ENCODE data around the gene CUZD1. TPM values are rescaled to one million over a fixed set of nuclear protein-coding genes. Genes with fewer than 3 reads are reported as not detected.
"Not testable (repeated sequence)": the region's sequence is repeated elsewhere in the genome, so short reads cannot be mapped to it uniquely, and the experiment has no call there.

CUZD1 gene
- total RNA-seq, 2 donors from 2014 or later = 0.23 to 0.85 TPM

- H3K27ac ChIP-seq = no peak overlapping the region
- 95% methylated on average over 2 of the region's 2 CpGs for WGBS
- no peaks in the 10 kb centered on the region for H3K9me3 ChIP-seq
- TF ChIP-seq CTCF (IDR thresholded peaks at IDR 0.05) = no peak
- no peak for TF ChIP-seq POLR2AphosphoS5 (IDR thresholded peaks at IDR 0.05)
- no peak for TF ChIP-seq POLR2A (IDR thresholded peaks at IDR 0.05)
- DNase-seq (ENCODE audit: low spot score) = no peak
- no peaks in the 10 kb centered on the region for H3K4me1 ChIP-seq (replicated peaks)
- H3K4me3 ChIP-seq = no peak overlapping the region
- no peaks in the 10 kb centered on the region for H3K27me3 ChIP-seq (replicated peaks; ENCODE audit: insufficient read depth)
- H3K36me3 ChIP-seq = no peaks in the 10 kb centered on the region
- intact Hi-C loops (cut with DNase I) = no loop called here
These were observed 17.8 kb upstream of the CUZD1 start for GRCh38 chr10:122863216-122864193.

GRCh38 chr10:122861711-122862161 lies 16.1 kb upstream of the CUZD1 start:
- H3K27me3 ChIP-seq (replicated peaks; ENCODE audit: insufficient read depth) = no peaks in the 10 kb centered on the region
- no peak overlapping the region for H3K4me3 ChIP-seq
- no peaks in the 10 kb centered on the region for H3K36me3 ChIP-seq
- TF ChIP-seq POLR2A (IDR thresholded peaks at IDR 0.05) (no peak), POLR2AphosphoS5 (IDR thresholded peaks at IDR 0.05) (no peak)
- no peaks in the 10 kb centered on the region for H3K9me3 ChIP-seq
- 63% methylated on average over 1 of the region's 1 CpG for WGBS
- DNase-seq (ENCODE audit: low spot score) = no peak
- H3K27ac ChIP-seq = no peak overlapping the region
- no peaks in the 10 kb centered on the region for H3K4me1 ChIP-seq (replicated peaks)
- intact Hi-C loops (cut with DNase I) = no loop called here

- TF ChIP-seq POLR2A (IDR thresholded peaks at IDR 0.05) (no peak), POLR2AphosphoS5 (IDR thresholded peaks at IDR 0.05) (no peak), CTCF (IDR thresholded peaks at IDR 0.05) (no peak)
- intact Hi-C loops (cut with DNase I) = no loop called here
- no peak for DNase-seq (ENCODE audit: low spot score)
- WGBS = 80% methylated on average over 1 of the region's 1 CpG
- H3K36me3 ChIP-seq = no peaks in the 10 kb centered on the region
- H3K9me3 ChIP-seq = no peaks in the 10 kb centered on the region
- H3K27me3 ChIP-seq (replicated peaks; ENCODE audit: insufficient read depth) = no peaks in the 10 kb centered on the region
- H3K4me3 ChIP-seq = no peak overlapping the region
- H3K27ac ChIP-seq = no peak overlapping the region
- H3K4me1 ChIP-seq (replicated peaks) = no peaks in the 10 kb centered on the region
These were observed 13.9 kb upstream of the CUZD1 start for GRCh38 chr10:122859527-122859926.

- H3K27me3 ChIP-seq (replicated peaks; ENCODE audit: insufficient read depth); H3K36me3 ChIP-seq; H3K4me3 ChIP-seq; intact Hi-C loops (cut with DNase I); DNase-seq (ENCODE audit: low spot score); H3K9me3 ChIP-seq; H3K27ac ChIP-seq; H3K4me1 ChIP-seq (replicated peaks): not testable (repeated sequence)
- 97% methylated on average over 5 of the region's 5 CpGs for WGBS
These were observed 12.4 kb upstream of the CUZD1 start for GRCh38 chr10:122858042-122858441.

- Histone ChIP-seq H3K27me3 (replicated peaks; ENCODE audit: insufficient read depth) (no peaks in the 10 kb centered on the region), H3K9me3 (no peaks in the 10 kb centered on the region), H3K36me3 (no peaks in the 10 kb centered on the region), H3K27ac (no peak overlapping the region), H3K4me1 (replicated peaks) (no peaks in the 10 kb centered on the region), H3K4me3 (no peak overlapping the region)
- no peak for DNase-seq (ENCODE audit: low spot score)
- intact Hi-C loops (cut with DNase I) = no loop called here
- TF ChIP-seq POLR2AphosphoS5 (IDR thresholded peaks at IDR 0.05) = no peak
- no peak for TF ChIP-seq CTCF (IDR thresholded peaks at IDR 0.05)
- TF ChIP-seq POLR2A (IDR thresholded peaks at IDR 0.05) = no peak
- WGBS = 94% methylated on average over 1 of the region's 1 CpG
These were observed 11.2 kb upstream of the CUZD1 start for GRCh38 chr10:122856902-122857301.

- TF ChIP-seq POLR2AphosphoS5 (IDR thresholded peaks at IDR 0.05) (no peak), CTCF (IDR thresholded peaks at IDR 0.05) (no peak), POLR2A (IDR thresholded peaks at IDR 0.05) (no peak)
- Histone ChIP-seq H3K27ac (no peak overlapping the region), H3K9me3 (no peaks in the 10 kb centered on the region), H3K4me3 (no peak overlapping the region), H3K36me3 (no peaks in the 10 kb centered on the region), H3K4me1 (replicated peaks) (peaks cover 2% of the 10 kb centered on the region), H3K27me3 (replicated peaks; ENCODE audit: insufficient read depth) (no peaks in the 10 kb centered on the region)
- no peak for DNase-seq (ENCODE audit: low spot score)
- intact Hi-C loops (cut with DNase I) = no loop called here
- 74% methylated on average over 3 of the region's 3 CpGs for WGBS
These were observed 10.1 kb upstream of the CUZD1 start for GRCh38 chr10:122855745-122856144.
